Cardiac fibroblast (primary cell): ENCODE data around the gene AMZ1.
"Not testable (repeated sequence)": the region's sequence is repeated elsewhere in the genome, so short reads cannot be mapped to it uniquely, and the experiment has no call there.

Source experiments
- DNase-seq, 2 donors: peaks; one replicate each; pipeline versions ENCODE4 v3.0.0 to v3.0.0-alpha.2; 2010; ENCODE audit warnings: low read depth in 2 of 2
- H3K4me3 ChIP-seq, 2 donors: replicated peaks in 1 of 2; 1 replicate in 1 of 2; 2 replicates in 1 of 2; pipeline ENCODE4 v1.5.1; 2011; ENCODE audit warnings: low read depth in 2 of 2, low read length in 2 of 2, mild to moderate bottlenecking in 2 of 2, moderate library complexity in 1 of 2
- TF ChIP-seq, protein P1 (sequence below): IDR thresholded peaks from one replicate; pipeline ENCODE4 v1.5.1; 2011; ENCODE audit warnings: low read depth, mild to moderate bottlenecking, low read length, inconsistent platforms

AMZ1 gene

DNA sequence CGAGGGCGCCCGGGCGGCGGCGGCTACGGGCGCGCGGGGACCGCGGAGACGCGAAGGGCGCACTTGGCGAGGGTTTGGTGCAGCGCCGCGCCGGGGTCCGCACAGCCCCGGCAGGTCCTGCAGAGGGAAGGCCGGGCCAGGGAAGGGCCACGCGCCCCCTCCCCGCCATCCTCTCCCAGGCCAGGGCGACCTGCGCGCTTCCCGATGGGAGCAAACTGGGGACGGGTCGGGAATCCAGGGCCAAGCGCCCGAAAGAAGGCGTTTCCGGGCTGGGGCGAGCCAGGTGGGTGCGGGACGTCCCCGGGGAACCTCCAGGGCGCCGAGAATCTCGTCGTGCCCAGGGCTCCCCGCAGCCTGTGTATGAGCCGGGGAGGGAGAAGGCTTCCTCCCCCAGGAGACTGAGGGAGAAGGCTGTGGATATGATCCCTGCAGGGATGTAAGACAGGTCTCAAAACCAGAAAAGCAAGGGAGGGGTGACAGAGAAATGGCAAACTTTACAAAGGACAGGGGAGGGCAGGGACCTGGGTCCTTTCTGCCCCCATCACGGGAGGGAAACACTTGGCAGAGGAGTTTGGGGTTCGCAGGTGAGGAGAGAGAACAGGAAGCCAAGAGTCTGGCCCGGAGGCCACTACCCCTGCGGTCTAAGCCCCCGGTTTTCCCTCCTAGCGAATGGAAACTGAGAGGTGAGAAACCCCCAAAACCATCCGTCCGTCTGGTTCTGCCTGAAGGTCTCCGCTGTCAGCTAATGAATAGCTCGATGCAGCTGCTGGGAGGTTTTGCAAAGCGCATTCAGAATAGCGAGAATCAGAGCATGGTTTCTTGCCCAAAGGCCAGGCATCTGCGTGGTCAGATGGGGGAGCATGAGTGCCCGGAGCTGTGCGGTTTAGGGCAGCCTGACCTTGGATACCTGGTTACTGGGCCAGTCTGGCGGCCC lies 674 bp downstream of the AMZ1 start:
- H3K4me3 ChIP-seq: peak overlapping the region; percentile 17 to 28
- DNase-seq: peak in 1 of 2 donors; percentile 25
- TF ChIP-seq, protein P1, sequence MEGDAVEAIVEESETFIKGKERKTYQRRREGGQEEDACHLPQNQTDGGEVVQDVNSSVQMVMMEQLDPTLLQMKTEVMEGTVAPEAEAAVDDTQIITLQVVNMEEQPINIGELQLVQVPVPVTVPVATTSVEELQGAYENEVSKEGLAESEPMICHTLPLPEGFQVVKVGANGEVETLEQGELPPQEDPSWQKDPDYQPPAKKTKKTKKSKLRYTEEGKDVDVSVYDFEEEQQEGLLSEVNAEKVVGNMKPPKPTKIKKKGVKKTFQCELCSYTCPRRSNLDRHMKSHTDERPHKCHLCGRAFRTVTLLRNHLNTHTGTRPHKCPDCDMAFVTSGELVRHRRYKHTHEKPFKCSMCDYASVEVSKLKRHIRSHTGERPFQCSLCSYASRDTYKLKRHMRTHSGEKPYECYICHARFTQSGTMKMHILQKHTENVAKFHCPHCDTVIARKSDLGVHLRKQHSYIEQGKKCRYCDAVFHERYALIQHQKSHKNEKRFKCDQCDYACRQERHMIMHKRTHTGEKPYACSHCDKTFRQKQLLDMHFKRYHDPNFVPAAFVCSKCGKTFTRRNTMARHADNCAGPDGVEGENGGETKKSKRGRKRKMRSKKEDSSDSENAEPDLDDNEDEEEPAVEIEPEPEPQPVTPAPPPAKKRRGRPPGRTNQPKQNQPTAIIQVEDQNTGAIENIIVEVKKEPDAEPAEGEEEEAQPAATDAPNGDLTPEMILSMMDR: no peak

DNA sequence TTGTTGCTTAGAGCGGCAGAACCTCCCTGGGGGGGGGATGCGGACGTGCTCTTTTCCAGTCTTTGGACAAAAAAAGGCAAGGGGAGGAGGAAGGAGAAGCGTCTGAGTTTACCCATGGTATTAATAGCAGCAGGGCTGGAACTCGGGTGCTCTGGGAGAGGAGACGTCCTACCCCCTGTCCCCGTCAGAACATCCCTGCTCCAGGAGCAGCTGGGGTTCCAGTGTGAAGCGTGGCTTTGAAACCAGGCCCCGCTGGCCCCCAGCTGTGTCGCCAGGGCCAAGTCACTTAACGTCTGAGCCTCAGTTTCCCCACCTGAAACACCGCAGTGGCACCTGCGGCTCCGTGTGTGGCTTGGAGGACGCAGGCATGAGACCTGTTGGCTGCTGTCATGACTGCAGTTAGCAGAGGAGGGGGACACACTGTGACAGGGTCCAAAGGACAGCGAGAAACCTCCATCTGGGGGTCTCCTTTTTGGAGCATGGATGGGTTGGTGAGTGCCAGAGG lies 1.4 kb downstream of the AMZ1 start:
- DNase-seq: no peak
- no peak overlapping the region for H3K4me3 ChIP-seq

DNA sequence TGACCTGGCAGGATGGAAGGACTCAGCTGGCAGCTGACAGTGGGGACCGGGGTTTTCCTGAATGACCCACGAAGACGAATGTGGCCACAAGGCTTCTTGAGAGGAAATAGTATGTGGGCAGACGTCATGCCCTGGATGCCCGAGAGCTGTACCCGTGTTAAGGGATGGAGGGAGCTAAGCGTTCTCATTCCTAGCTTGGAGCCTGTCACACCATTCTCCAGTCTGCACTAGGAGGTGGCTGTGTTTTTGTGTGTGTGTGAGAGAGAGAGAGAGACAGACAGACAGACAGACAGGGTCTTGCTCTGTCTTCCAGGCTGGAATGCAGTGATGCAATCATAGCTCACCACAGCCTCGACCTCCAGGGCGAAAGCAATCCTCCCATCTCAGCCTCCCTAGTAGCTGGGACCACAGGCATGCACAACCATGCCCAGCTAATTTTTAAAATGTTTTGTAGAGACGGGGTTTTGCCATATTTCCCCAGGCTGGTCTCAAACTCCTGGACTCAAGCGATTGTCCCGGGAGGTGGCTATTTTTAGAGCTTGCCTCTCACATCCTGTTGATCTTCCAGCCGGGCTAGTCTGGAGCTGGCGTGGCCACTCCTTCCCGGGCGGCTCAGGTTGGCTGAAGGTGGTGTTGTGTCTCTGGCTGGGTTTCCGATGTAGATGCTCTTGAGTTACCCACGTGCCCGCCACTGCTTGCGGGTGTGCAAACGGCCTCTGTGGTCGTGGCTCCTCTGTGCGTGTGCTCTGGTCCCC lies 2.1 kb downstream of the AMZ1 start:
- TF ChIP-seq, protein P1: no peak
- peak; percentile 46 to 47 for DNase-seq
- no peak overlapping the region for H3K4me3 ChIP-seq

More for the DNA sequence above, 1.4 kb downstream of the AMZ1 start:
- TF ChIP-seq, protein P1: no peak

DNA sequence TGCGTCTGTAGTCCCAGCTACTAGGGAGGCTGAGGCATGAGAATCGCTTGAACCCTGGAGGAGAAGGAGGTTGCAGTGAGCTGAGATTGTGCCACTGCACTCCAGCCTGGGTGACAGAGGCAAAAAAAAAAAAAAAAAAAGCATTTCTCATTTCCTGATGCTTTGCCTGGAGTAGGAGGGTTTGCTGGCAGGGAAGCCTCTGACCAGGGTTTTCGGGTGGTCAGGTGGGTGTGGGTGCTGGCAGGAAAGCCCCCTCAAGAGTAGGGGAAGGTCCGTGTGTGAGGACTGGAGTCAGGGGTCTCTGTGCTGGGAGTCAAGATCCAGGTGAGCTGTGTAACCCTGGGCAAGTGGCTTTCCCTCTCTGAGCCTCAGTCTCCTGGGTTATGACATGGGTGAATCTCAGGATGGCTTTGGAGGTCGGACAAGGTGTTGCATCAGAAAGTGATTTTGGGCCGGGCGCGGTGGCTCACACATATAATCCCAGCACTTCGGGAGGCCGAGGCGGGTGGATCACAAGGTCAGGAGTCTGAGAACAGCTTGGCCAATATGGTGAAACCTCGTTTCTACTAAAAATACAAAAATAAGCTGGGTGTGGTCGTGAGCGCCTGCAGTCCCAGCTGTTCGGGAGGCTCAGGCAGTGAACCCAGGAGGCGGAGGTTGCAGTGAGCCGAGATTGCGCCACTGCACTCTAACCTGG lies 3.2 kb downstream of the AMZ1 start:
- TF ChIP-seq, protein P1: no peak
- DNase-seq: no peak
- no peak overlapping the region for H3K4me3 ChIP-seq

DNA sequence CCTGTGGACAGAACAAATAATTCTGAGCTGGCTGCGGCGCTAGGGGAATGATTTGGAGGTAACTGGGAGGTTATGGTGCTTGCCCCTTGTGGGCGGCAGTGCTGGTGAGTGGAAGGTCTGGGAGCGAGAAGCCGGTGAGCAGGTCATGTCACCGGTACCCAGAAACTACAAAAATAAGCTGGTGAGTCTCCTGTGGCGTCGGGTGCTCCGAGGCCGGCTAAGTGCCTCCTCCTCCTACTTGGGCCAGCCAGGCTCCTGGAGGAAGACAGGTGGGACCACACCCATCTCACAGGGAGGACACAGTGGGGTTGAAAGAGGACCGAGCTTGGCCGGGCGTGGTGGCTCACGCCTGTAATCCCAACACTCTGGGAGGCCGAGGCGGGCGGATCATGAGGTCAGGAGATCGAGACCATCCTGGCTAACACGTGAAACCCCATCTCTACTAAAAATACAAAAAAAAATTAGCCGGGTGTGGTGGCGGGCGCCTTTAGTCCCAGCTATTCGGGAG lies 4.0 kb downstream of the AMZ1 start:
- DNase-seq, H3K4me3 ChIP-seq: not testable (repeated sequence)

DNA sequence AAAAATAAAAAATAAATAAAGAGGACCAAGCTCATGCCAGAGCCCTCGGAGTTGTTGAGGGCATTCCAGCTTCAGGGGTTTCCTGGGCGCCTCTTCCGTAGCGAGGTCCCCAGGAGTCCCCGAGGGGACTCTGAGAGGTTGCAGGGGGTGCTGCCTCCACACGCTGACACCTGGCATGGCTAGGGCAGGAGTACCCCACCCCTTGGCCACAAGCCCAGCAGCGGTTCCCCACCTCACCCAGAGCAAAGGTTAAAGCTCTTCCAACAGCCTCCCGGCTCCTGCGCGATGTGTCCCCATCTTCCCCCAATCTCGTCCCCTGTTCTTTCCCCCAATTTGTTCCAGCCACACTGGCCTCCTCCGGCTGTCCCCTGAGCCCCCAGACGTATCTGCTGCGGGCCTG lies 4.5 kb downstream of the AMZ1 start:
- TF ChIP-seq, protein P1: no peak
- H3K4me3 ChIP-seq: no peak overlapping the region
- no peak for DNase-seq

DNA sequence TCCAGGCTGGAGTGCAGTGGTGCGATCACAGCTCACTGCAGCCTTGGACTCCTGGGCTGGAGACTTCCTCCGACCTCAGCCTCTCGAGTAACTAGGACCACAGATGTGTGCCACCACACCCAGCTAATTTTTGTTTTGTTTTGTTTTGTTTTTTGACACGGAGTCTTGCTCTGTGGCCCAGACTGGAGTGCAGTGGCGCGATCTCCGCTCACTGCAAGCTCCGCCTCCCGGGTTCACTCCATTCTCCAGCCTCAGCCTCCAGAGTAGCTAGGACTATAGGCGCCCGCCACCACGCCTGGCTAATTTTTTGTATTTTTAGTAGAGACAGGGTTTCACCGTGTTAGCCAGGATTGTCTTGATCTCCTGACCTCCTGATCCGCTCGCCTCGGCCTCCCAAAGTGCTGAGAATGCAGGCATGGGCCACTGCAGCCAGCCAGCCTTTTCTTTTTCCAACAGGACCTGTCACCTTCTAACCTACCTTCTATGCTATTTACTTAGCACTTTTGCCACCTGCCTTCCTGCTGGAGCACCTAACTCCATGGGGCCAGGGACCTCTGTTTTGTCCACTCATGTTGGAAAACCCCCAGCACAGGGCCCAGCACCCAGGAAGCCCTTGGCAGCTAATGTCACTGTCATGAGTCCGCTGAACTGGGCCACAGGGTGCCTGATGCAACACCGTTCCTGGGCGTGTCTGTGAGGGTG lies 5.6 kb downstream of the AMZ1 start:
- DNase-seq, H3K4me3 ChIP-seq: not testable (repeated sequence)

DNA sequence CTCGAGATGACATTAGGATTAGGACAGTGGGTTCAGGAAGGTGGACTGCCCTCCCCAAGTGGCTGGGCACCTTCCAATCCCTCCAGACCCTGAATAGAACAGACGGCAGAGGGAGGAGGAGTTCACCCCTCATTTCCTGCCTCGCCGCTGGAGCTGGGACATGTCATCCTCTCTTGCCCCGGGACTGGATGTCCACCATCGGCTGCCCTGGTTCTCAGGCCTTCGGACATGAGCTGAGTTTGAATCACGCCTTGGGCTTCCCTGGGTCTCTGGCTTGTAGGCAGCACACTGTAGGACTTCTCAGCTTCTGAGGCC lies 6.1 kb downstream of the AMZ1 start:
- not testable (repeated sequence) for DNase-seq, H3K4me3 ChIP-seq
